Measurements from ENCODE around the gene PPP1R1C. TPM values are rescaled to one million over a fixed set of nuclear protein-coding genes. Genes with fewer than 3 reads are reported as not detected.

Gene PPP1R1C
- total RNA-seq, 1 donor from 2014 or later, result 0.50 TPM

DNA sequence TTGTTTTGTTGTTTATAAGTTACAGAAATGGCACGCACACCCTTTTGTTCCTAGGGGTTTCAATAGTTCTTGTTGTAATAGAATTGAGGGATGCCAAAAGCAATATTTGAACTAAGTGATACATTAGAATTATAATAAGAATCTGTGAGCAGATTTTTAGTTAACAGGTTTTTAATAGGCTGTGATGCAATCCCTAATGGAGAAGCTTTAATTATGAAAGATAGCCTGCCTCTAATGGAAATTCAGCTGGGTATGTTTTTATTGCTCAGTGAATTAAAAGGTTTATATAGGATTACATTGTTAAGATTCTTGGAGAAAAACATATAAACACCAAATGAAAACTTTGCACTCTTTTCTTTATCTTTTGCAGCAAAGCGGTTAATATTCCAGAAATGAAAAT, 131.1 kb downstream of the PPP1R1C start:
- no peaks in the 10 kb centered on the region for H4K20me1 ChIP-seq (ENCODE audit: insufficient read depth, low read length)
- Mint-ChIP-seq H3K36me3 (ENCODE audit: low read depth, unreplicated experiment) (no peaks in the 10 kb centered on the region), H3K4me1 (ENCODE audit: low read depth, unreplicated experiment) (peaks cover 1% of the 10 kb centered on the region), H3K4me3 (ENCODE audit: unreplicated experiment) (no peak overlapping the region), H3K9me3 (ENCODE audit: unreplicated experiment) (no peaks in the 10 kb centered on the region), H3K27me3 (ENCODE audit: low read depth, unreplicated experiment) (no peaks in the 10 kb centered on the region), H3K27ac (ENCODE audit: unreplicated experiment) (no peak overlapping the region)
- H3K9ac ChIP-seq (ENCODE audit: low read length), result no peak overlapping the region
- H3K9me3 ChIP-seq (ENCODE audit: insufficient read depth, low read depth, low read length), result no peaks in the 10 kb centered on the region
- H2AFZ ChIP-seq (ENCODE audit: low read depth, low read length), result no peak overlapping the region
- H3K4me2 ChIP-seq (ENCODE audit: low read length), result no peak overlapping the region
- DNase-seq (ENCODE audit: low read depth) (no peak), FAIRE-seq (no peak)
- TF ChIP-seq EZH2 (IDR thresholded peaks at IDR 0.05; ENCODE audit: insufficient read depth, low read length), result no peak
- no peak for TF ChIP-seq CTCF (IDR thresholded peaks at IDR 0.05; ENCODE audit: insufficient read depth, low read depth, low read length)
- H3K4me3 ChIP-seq (ENCODE audit: insufficient read depth, low read depth, low read length), result no peak overlapping the region
- H3K36me3 ChIP-seq (ENCODE audit: insufficient read depth, low read length), result no peaks in the 10 kb centered on the region
- no peaks in the 10 kb centered on the region for H3K79me2 ChIP-seq (ENCODE audit: insufficient read depth, low read length)
- H3K27ac ChIP-seq (ENCODE audit: low read depth, low read length), result no peak overlapping the region
- no peaks in the 10 kb centered on the region for H3K27me3 ChIP-seq (ENCODE audit: insufficient read depth, low read length)
- no peaks in the 10 kb centered on the region for H3K4me1 ChIP-seq (ENCODE audit: insufficient read depth, low read length)

GRCh38 chr2:182117196-182117595, 131.5 kb downstream of the PPP1R1C start:
- Histone ChIP-seq H3K9me3 (ENCODE audit: insufficient read depth, low read depth, low read length) (no peaks in the 10 kb centered on the region), H3K79me2 (ENCODE audit: insufficient read depth, low read length) (no peaks in the 10 kb centered on the region), H3K9ac (ENCODE audit: low read length) (no peak overlapping the region), H3K36me3 (ENCODE audit: insufficient read depth, low read length) (no peaks in the 10 kb centered on the region), H3K27me3 (ENCODE audit: insufficient read depth, low read length) (no peaks in the 10 kb centered on the region), H4K20me1 (ENCODE audit: insufficient read depth, low read length) (no peaks in the 10 kb centered on the region), H3K4me3 (ENCODE audit: insufficient read depth, low read depth, low read length) (no peak overlapping the region), H3K27ac (ENCODE audit: low read depth, low read length) (no peak overlapping the region), H2AFZ (ENCODE audit: low read depth, low read length) (no peak overlapping the region), H3K4me1 (ENCODE audit: insufficient read depth, low read length) (no peaks in the 10 kb centered on the region), H3K4me2 (ENCODE audit: low read length) (no peak overlapping the region)
- no peak overlapping the region for H3K4me3 Mint-ChIP-seq (ENCODE audit: unreplicated experiment)
- H3K27me3 Mint-ChIP-seq (ENCODE audit: low read depth, unreplicated experiment), result no peaks in the 10 kb centered on the region
- H3K9me3 Mint-ChIP-seq (ENCODE audit: unreplicated experiment), result no peaks in the 10 kb centered on the region
- FAIRE-seq (no peak), DNase-seq (ENCODE audit: low read depth) (peak; percentile 50)
- no peak for TF ChIP-seq EZH2 (IDR thresholded peaks at IDR 0.05; ENCODE audit: insufficient read depth, low read length)
- no peak for TF ChIP-seq CTCF (IDR thresholded peaks at IDR 0.05; ENCODE audit: insufficient read depth, low read depth, low read length)
- H3K36me3 Mint-ChIP-seq (ENCODE audit: low read depth, unreplicated experiment), result no peaks in the 10 kb centered on the region
- H3K27ac Mint-ChIP-seq (ENCODE audit: unreplicated experiment), result no peak overlapping the region
- peaks cover 1% of the 10 kb centered on the region for H3K4me1 Mint-ChIP-seq (ENCODE audit: low read depth, unreplicated experiment)

GRCh38 chr2:182128821-182129707, 143.4 kb downstream of the PPP1R1C start:
- Histone ChIP-seq H3K27me3 (ENCODE audit: insufficient read depth, low read length) (no peaks in the 10 kb centered on the region), H3K27ac (ENCODE audit: low read depth, low read length) (no peak overlapping the region), H4K20me1 (ENCODE audit: insufficient read depth, low read length) (no peaks in the 10 kb centered on the region), H3K4me1 (ENCODE audit: insufficient read depth, low read length) (peaks cover 14% of the 10 kb centered on the region), H3K4me2 (ENCODE audit: low read length) (no peak overlapping the region), H2AFZ (ENCODE audit: low read depth, low read length) (no peak overlapping the region), H3K9me3 (ENCODE audit: insufficient read depth, low read depth, low read length) (no peaks in the 10 kb centered on the region), H3K9ac (ENCODE audit: low read length) (no peak overlapping the region), H3K4me3 (ENCODE audit: insufficient read depth, low read depth, low read length) (no peak overlapping the region), H3K79me2 (ENCODE audit: insufficient read depth, low read length) (no peaks in the 10 kb centered on the region), H3K36me3 (ENCODE audit: insufficient read depth, low read length) (no peaks in the 10 kb centered on the region)
- TF ChIP-seq CTCF (IDR thresholded peaks at IDR 0.05; ENCODE audit: insufficient read depth, low read depth, low read length) (no peak), EZH2 (IDR thresholded peaks at IDR 0.05; ENCODE audit: insufficient read depth, low read length) (no peak)
- no peak for FAIRE-seq
- DNase-seq (ENCODE audit: low read depth), result no peak
- peaks cover 6% of the 10 kb centered on the region for H3K4me1 Mint-ChIP-seq (ENCODE audit: low read depth, unreplicated experiment)
- no peaks in the 10 kb centered on the region for H3K27me3 Mint-ChIP-seq (ENCODE audit: low read depth, unreplicated experiment)
- H3K27ac Mint-ChIP-seq (ENCODE audit: unreplicated experiment), result no peak overlapping the region
- H3K9me3 Mint-ChIP-seq (ENCODE audit: unreplicated experiment), result no peaks in the 10 kb centered on the region
- H3K36me3 Mint-ChIP-seq (ENCODE audit: low read depth, unreplicated experiment), result no peaks in the 10 kb centered on the region
- no peak overlapping the region for H3K4me3 Mint-ChIP-seq (ENCODE audit: unreplicated experiment)
